Lower leg skin (tissue), 4 donors: ENCODE measurements around the gene GABBR2. TPM values are rescaled to one million over a fixed set of nuclear protein-coding genes. Genes with fewer than 3 reads are reported as not detected.
A peak's percentile ranks its signal among the peaks of the same experiment; 100 is the strongest.

ENCODE experiments used
- DNase-seq, 2 donors: peaks; one replicate each; pipeline ENCODE4 v3.0.0-alpha.2; 2019; ENCODE audit warnings: low spot score in 2 of 2
- H3K4me3 ChIP-seq: fragments of 200-600 bp; sonication (generic); 2 replicates; pipeline ENCODE4 v1.5.1; 2017; ENCODE audit warnings: mild to moderate bottlenecking, low read depth; ENCODE audit not compliant: poor library complexity, severe bottlenecking
- POLR2A ChIP-seq, 2 donors: fragments of 450-650 bp; IDR thresholded peaks; one replicate each; pipeline ENCODE4 v1.6.1; 2016 to 2017; ENCODE audit warnings: antibody characterized with exemption in 2 of 2, mild to moderate bottlenecking in 1 of 2, moderate library complexity in 1 of 2
- WGBS, 2 donors: methylation state at CpG; one replicate each; pipeline ENCODE4 v1.1.5; 2018; 5-methylcytosine and 5-hydroxymethylcytosine counted together
- intact Hi-C: fragments of 100-400 bp; cut with DNase I; formaldehyde crosslinking; loops from one replicate; pipeline ENCODE4 v1.15.0; 2023; ENCODE audit warnings: low total_unique reads
- total RNA-seq, 4 donors: library from RNA; depleted of rRNA; stranded (reverse); fragments of >200 nt; gene quantifications; one replicate each; pipeline ENCODE4 v1.1.0, GENCODE V29; 2016
- TF ChIP-seq, protein P1 (sequence below), 3 donors: fragments of 450-650 bp; IDR thresholded peaks; one replicate each; pipeline ENCODE4 v1.5.1; 2016; ENCODE audit warnings: antibody characterized with exemption in 3 of 3, mild to moderate bottlenecking in 3 of 3, moderate library complexity in 2 of 3

The GABBR2 gene
- total RNA-seq, 4 donors from 2014 or later: 0.23 to 4.2 TPM; not detected in 2

DNA sequence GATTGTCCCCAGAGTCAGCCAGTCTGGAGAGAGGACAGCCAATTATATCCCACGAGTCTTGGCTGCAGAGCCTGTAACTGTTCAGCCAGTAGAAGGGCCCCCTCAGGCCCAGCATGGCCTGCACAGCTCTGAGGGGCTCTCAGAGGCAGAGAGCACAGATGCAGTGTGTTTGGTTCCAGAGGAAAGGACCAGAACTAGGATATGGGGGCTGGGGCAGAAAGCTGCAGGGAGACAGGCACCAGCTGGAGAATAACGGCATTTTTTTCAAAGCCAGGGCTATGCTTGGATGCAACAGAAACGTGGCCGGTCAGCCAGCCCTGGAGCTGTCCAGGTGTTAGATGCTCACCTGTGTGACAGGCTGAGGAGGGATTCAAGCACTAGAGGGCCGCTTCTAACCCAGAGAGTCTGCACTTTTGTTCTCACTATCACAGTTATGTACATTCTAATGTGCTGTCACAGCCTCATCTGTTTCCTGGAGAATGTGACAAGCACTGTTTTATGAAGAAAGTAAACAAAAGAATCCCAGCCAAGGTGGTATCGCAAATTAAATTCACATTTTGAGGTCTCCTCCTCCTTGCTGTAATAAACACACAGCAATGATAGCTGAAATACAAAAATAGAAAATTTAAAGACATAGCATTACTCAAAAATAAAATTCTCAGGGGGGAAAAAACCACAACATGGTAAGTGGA, 96.5 kb downstream of the GABBR2 start:
- peak in 1 of 2 donors; percentile 65 for DNase-seq
- TF ChIP-seq, protein P1, sequence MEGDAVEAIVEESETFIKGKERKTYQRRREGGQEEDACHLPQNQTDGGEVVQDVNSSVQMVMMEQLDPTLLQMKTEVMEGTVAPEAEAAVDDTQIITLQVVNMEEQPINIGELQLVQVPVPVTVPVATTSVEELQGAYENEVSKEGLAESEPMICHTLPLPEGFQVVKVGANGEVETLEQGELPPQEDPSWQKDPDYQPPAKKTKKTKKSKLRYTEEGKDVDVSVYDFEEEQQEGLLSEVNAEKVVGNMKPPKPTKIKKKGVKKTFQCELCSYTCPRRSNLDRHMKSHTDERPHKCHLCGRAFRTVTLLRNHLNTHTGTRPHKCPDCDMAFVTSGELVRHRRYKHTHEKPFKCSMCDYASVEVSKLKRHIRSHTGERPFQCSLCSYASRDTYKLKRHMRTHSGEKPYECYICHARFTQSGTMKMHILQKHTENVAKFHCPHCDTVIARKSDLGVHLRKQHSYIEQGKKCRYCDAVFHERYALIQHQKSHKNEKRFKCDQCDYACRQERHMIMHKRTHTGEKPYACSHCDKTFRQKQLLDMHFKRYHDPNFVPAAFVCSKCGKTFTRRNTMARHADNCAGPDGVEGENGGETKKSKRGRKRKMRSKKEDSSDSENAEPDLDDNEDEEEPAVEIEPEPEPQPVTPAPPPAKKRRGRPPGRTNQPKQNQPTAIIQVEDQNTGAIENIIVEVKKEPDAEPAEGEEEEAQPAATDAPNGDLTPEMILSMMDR (IDR thresholded peaks at IDR 0.05): no peak
- no peak for TF ChIP-seq POLR2A (IDR thresholded peaks at IDR 0.05)
- intact Hi-C loops: no loop called here
- 58 to 61% methylated on average over 6 of the region's 6 CpGs for WGBS, 2 donors
- H3K4me3 ChIP-seq: no peak overlapping the region

DNA sequence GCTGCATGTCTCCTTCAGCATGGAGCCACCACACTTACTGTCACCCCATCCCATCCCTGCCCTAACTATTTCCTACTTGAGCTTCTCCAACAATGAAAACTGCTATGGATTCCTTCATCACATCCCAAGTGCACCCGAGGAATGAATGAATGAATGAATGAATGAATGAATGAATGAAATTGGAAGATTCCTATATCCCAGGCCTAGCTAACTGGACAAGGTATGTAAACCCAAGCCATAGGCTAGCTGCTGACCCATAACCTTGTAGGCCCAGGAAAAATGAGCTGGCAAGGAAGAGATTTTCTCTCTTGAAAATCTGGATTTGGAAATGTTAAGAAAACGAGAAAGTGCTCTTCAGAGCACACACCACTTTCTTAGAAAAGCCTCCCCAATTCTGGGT, 97.4 kb downstream of the GABBR2 start:
- intact Hi-C loops: no loop called here
- WGBS, 2 donors: 75 to 82% methylated on average over 2 of the region's 2 CpGs

DNA sequence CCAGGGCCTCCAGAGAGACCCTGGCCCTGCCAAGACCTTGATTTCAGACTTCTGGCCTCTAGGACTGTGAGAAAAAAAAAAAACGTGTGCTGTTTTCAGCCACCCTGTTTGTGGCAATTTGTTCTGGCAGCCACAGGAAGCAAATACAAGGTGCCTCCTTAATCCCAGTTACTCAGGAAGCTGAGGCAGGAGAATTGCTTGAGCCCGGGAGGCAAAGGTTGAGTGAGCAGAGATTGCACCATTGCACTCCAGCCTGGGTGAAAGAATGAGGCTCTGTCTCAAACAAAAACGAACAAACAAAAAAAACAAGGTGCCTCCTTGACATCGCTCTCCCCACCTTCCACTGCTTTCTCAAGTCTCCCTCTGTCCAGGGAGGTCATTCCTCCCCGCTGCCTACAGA, 98.0 kb downstream of the GABBR2 start:
- 55 to 60% methylated on average over 5 of the region's 5 CpGs for WGBS, 2 donors
- intact Hi-C loops: no loop called here
- DNase-seq: peak in 1 of 2 donors; percentile 37
- TF ChIP-seq, protein P1 (IDR thresholded peaks at IDR 0.05): no peak
- TF ChIP-seq POLR2A (IDR thresholded peaks at IDR 0.05): no peak
- no peak overlapping the region for H3K4me3 ChIP-seq

More for the DNA sequence above, 97.4 kb downstream of the GABBR2 start:
- TF ChIP-seq, protein P1 (IDR thresholded peaks at IDR 0.05): no peak
- no peak for TF ChIP-seq POLR2A (IDR thresholded peaks at IDR 0.05)
- no peak overlapping the region for H3K4me3 ChIP-seq
- no peak for DNase-seq

DNA sequence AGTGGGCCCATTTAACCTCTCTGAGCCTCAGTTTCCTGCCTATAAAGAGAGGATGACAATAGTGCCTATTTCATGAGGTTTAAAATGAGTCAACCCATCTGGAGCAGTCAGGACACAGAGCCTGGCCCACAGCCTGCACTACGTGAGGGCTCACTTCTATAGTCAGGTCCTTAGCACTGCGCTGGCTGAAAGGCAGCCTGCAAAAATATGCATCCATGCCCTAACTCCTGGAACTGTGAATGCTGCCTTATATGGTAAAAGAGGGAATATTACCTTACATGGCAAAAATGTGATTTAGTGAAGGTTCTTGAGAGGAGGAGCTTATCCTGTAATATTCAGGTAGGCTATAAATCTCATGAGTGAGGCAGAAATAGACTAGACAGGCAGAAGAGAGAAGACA, 98.5 kb downstream of the GABBR2 start:
- WGBS, 2 donors: 66 to 69% methylated on average over 2 of the region's 2 CpGs
- intact Hi-C loops: no loop called here

DNA sequence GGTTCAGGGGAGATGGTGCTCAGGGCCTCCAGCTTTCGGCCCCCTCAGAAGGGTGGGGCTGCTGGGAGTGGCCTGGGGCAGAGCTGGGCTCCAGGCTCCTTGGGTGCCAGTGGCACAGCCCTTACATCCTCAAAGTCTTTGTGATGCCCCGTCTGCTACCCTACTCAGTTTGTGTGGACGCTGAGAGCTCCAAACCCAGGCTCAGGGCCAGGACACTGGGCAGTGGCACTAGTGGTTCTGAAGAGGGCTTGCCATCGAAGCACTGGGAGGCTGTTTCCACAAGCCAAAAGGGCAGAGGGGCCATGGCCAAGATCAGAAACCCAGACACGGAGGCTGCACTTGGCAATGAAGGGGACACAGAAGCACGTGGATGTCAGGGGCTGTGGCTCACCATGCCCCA, 99.1 kb downstream of the GABBR2 start:
- TF ChIP-seq POLR2A (IDR thresholded peaks at IDR 0.05): no peak
- TF ChIP-seq, protein P1 (IDR thresholded peaks at IDR 0.05): no peak
- WGBS, 2 donors: 73% methylated on average over 4 to 6 of the region's 6 CpGs
- intact Hi-C loops: no loop called here
- peak in 1 of 2 donors; percentile 80 for DNase-seq
- H3K4me3 ChIP-seq: no peak overlapping the region

More for the DNA sequence above, 98.5 kb downstream of the GABBR2 start:
- DNase-seq: no peak
- TF ChIP-seq, protein P1 (IDR thresholded peaks at IDR 0.05): no peak
- no peak for TF ChIP-seq POLR2A (IDR thresholded peaks at IDR 0.05)
- no peak overlapping the region for H3K4me3 ChIP-seq

DNA sequence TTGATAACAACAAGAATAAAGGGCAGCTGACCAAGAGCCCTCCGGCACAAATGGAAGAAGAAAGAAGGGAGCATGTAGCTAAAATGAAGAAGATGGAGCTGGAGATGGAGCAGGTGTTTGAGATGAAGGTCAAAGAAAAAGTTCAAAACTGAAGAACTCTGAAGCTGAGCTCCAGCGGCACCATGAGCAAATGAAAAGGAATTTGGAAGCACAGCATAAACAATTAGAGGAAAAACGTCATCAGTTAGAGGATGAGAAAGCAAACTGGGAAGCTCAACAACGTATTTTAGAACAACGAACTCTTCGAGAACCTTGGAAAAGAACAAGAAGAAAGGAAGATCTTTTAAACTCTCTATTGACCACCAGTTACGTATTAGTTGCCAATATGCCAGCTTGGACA, 100.9 kb downstream of the GABBR2 start:
- DNase-seq: peak in 1 of 2 donors; percentile 14
- TF ChIP-seq, protein P1 (IDR thresholded peaks at IDR 0.05): no peak
- no peak for TF ChIP-seq POLR2A (IDR thresholded peaks at IDR 0.05)
- intact Hi-C loops: no loop called here
- 65 to 66% methylated on average over 7 of the region's 7 CpGs for WGBS, 2 donors
- H3K4me3 ChIP-seq: no peak overlapping the region
